GM12878 (cell line): ENCODE data around the gene MOK. TPM values are rescaled to one million over a fixed set of nuclear protein-coding genes. Genes with fewer than 3 reads are reported as not detected.
A peak's percentile ranks its signal among the peaks of the same experiment; 100 is the strongest.

Source experiments
- ATAC-seq: fragments of 200-7000 bp; cut with Tn5 transposase; 3 replicates; pipeline ENCODE4 v1.9.1; 2020; ENCODE audit warnings: mild to moderate bottlenecking, moderate library complexity
- BruUV-seq: library from RNA; stranded (reverse); fragments of 400-500 nt; replicated peaks from 2 replicates; lab custom pipeline; 2021; lab: Mats Ljungman, UMichigan
- CTCF ChIA-PET: fragments of 300-600 bp; sonication (Branson Sonifier 250); formaldehyde crosslinking; extraction: SDS; loops from one replicate; lab custom pipeline; 2021; ENCODE audit warnings: inconsistent platforms; lab: Yijun Ruan, JAX
- POLR2A ChIA-PET: fragments of 350-600 bp; formaldehyde crosslinking; extraction: SDS; loops from one replicate; lab custom pipeline; 2021; ENCODE audit warnings: inconsistent platforms; lab: Charles Lee
- RAD21 ChIA-PET: fragments of 300-600 bp; sonication (Branson Sonifier 250); formaldehyde crosslinking; loops from one replicate; lab custom pipeline; 2023; ENCODE audit warnings: antibody characterized with exemption; ENCODE audit not compliant: unreplicated experiment; lab: Charles Lee
- SMC1A ChIA-PET: fragments of 300-600 bp; sonication (Branson Sonifier 250); formaldehyde crosslinking; loops from one replicate; lab custom pipeline; 2023; ENCODE audit not compliant: unreplicated experiment, uncharacterized antibody; lab: Charles Lee
- DNase-seq: peaks from one replicate; pipeline ENCODE4 v3.0.0-alpha.2; 2011; ENCODE audit warnings: low read depth, low spot score
- FAIRE-seq: peaks from 3 replicates; lab custom pipeline; 2011; peaks lifted over from hg19 to GRCh38; lab: Jason Lieb, UNC
- H2AFZ ChIP-seq: 2 replicates; pipeline ENCODE4 v1.6.0; 2011; ENCODE audit warnings: low read depth, low read length, control low read depth; ENCODE audit not compliant: control insufficient read depth
- H3K27ac ChIP-seq: 2 replicates; pipeline ENCODE4 v1.5.1; 2011; ENCODE audit warnings: control low read depth; ENCODE audit not compliant: control insufficient read depth, insufficient read depth
- H3K27me3 ChIP-seq, 2 experiments: replicated peaks in 1 of 2; 2 replicates each; pipeline versions ENCODE4 v1.6.0 to v1.6.1; 2011; ENCODE audit warnings: low read length in 1 of 2; ENCODE audit not compliant: control insufficient read depth in 2 of 2, insufficient read depth in 2 of 2
- H3K36me3 ChIP-seq, 2 experiments: 2 replicates each; pipeline ENCODE4 v1.5.1; 2011; ENCODE audit warnings: low read length in 1 of 2; ENCODE audit not compliant: control insufficient read depth in 2 of 2, insufficient read depth in 2 of 2
- H3K4me1 ChIP-seq: 2 replicates; pipeline ENCODE4 v1.6.1; 2011; ENCODE audit warnings: mild to moderate bottlenecking, low read length, moderate library complexity, mixed read lengths; ENCODE audit not compliant: control insufficient read depth, insufficient read depth
- H3K4me2 ChIP-seq: 2 replicates; pipeline ENCODE4 v1.6.0; 2011; ENCODE audit warnings: control low read depth; ENCODE audit not compliant: control insufficient read depth, insufficient read depth
- H3K4me3 ChIP-seq: fragments of 200-600 bp; sonication (generic); 2 replicates; pipeline ENCODE4 v1.5.1; 2016
- H3K79me2 ChIP-seq: 2 replicates; pipeline ENCODE4 v1.6.0; 2011; ENCODE audit warnings: low read length; ENCODE audit not compliant: control insufficient read depth, insufficient read depth
- H3K9ac ChIP-seq: 2 replicates; pipeline ENCODE4 v1.8.0; 2011; ENCODE audit warnings: low read length, control low read depth, mixed read lengths; ENCODE audit not compliant: control insufficient read depth, insufficient read depth
- H3K9me3 ChIP-seq: replicated peaks from 3 replicates; pipeline ENCODE4 v1.5.1; 2011; ENCODE audit warnings: mild to moderate bottlenecking, low read length; ENCODE audit not compliant: control insufficient read depth, insufficient read depth
- H4K20me1 ChIP-seq: 2 replicates; pipeline ENCODE4 v1.6.0; 2011; ENCODE audit not compliant: control insufficient read depth, insufficient read depth
- BCL3 ChIP-seq: IDR thresholded peaks from 2 replicates; pipeline ENCODE4 v1.6.1; 2011; ENCODE audit warnings: borderline replicate concordance, low read depth, mild to moderate bottlenecking, moderate library complexity, low read length; ENCODE audit not compliant: insufficient read depth, poor library complexity, severe bottlenecking
- E2F4 ChIP-seq: IDR thresholded peaks from 2 replicates; pipeline ENCODE4 v1.6.1; 2012; ENCODE audit warnings: low read depth, low read length, improper control_type of control experiment
- POU2F2 ChIP-seq: IDR thresholded peaks from 3 replicates; pipeline ENCODE4 v1.6.1; 2011; ENCODE audit warnings: low read depth, mild to moderate bottlenecking, low read length, borderline replicate concordance
- ZNF24 ChIP-seq: fragments of 450-650 bp; IDR thresholded peaks from 2 replicates; pipeline ENCODE4 v1.6.1; 2017; ENCODE audit warnings: antibody characterized with exemption, mild to moderate bottlenecking
- WGBS: methylation state at CpG from one replicate; pipeline ENCODE4 v1.1.6; 2016; ENCODE audit warnings: low lambda C conversion rate; ENCODE audit not compliant: insufficient replicate concordance, insufficient coverage; ENCODE audit errors: missing lambda C conversion rate; 5-methylcytosine and 5-hydroxymethylcytosine counted together
- in situ Hi-C: fragments of 300-500 bp; cut with MboI; formaldehyde crosslinking; loops from 9 replicates; pipeline ENCODE4 v1.14.3; 2018; ENCODE audit warnings: mixed read lengths
- intact Hi-C: fragments of 100-400 bp; cut with micrococcal nuclease; formaldehyde crosslinking; loops from one replicate; pipeline ENCODE4 v1.14.2; 2022; ENCODE audit not compliant: unreplicated experiment
- polyA plus RNA-seq, 11 experiments: library from polyadenylated mRNA; depleted of rRNA in 4 of 11; unstranded in 6 of 11; stranded (reverse) in 5 of 11; fragments of >200 nt; fragmentation: Nextera tagmentation in 4 of 11; fragmentation: Illumina TruSeq in 1 of 11; extraction: Ambion mirVana in 4 of 11; extraction: Trizol in 1 of 11; gene quantifications; 1 replicate in 1 of 11; 2 replicates in 10 of 11; pipeline versions ENCODE4 v1.2.1 to v1.2.3, GENCODE V29; 2011 to 2016; ENCODE audit warnings: inconsistent platforms in 2 of 11, missing spikeins in 2 of 11, low read depth in 1 of 11
- total RNA-seq, 4 experiments: library from RNA; depleted of rRNA in 3 of 4; stranded (reverse); fragments of >200 nt in 3 of 4; fragmentation: Illumina TruSeq in 1 of 4; extraction: Trizol in 1 of 4; gene quantifications; 2 replicates each; pipeline versions ENCODE4 v1.2.1 to v1.2.3, GENCODE V29; 2013 to 2021

The MOK gene
- total and polyA plus RNA-seq, 10 of the 15 experiments (the other 5 are each of a cell fraction or from before 2014, with no cell fraction given), result 0.10 to 3.0 (median 1.4) TPM

GRCh38 chr14:102180248-102180998 is 124.5 kb downstream of the MOK start:
- POLR2A ChIA-PET, result interaction anchor here (0.6 to 1.8 kb wide), 3 partner anchors 12 to 125 kb away, joined by 3 to 6 read pairs (median 3); partner anchors contain the start of gene MOK
- peak overlapping the region; percentile 41 for H3K4me2 ChIP-seq
- no peak overlapping the region for H3K9ac ChIP-seq
- H3K27me3 ChIP-seq, result no peaks in the 10 kb centered on the region
- no peak for TF ChIP-seq ZNF24
- 0 out of 2 replicates have a peak, but pooled peaks have one; percentile 41 for TF ChIP-seq E2F4
- no peak for TF ChIP-seq BCL3
- 0 out of 3 replicates have a peak, but pooled peaks have one; percentile 62 for TF ChIP-seq POU2F2
- TF ChIP-seq, all 136 proteins: peak for 2
- no peaks in the 10 kb centered on the region for H3K9me3 ChIP-seq
- H3K36me3 ChIP-seq, result peaks cover 0 to 5% of the 10 kb centered on the region in 2 experiments; a peak in 2 of 4 replicates
- no TSS peak for BruUV-seq
- in situ Hi-C loops, result no loop called here
- H3K79me2 ChIP-seq, result peaks cover 53% of the 10 kb centered on the region
- no peaks in the 10 kb centered on the region; the same call in 1 of the 2 replicates for H4K20me1 ChIP-seq
- DNase-seq (no peak), FAIRE-seq (no peak), ATAC-seq (peak; percentile 41; the same call in 2 of the 3 replicates)
- intact Hi-C loops, result no loop called here
- CTCF ChIA-PET, result interaction anchor here (1.8 kb wide), 1 partner anchor 35 kb away, joined by 5 read pairs; no protein-coding TSS in a partner anchor
- H3K4me3 ChIP-seq, result no peak overlapping the region
- peak overlapping the region; percentile 20; the same call in 1 of the 2 replicates for H3K27ac ChIP-seq
- H3K4me1 ChIP-seq, result peaks cover 10% of the 10 kb centered on the region
- RAD21 ChIA-PET, result no interaction called here
- WGBS, result 37% methylated on average over 7 of the region's 7 CpGs
- SMC1A ChIA-PET, result interaction anchor here (1.1 to 2.8 kb wide), 5 partner anchors 9 to 38 kb away, joined by 3 to 9 read pairs (median 4); no protein-coding TSS in a partner anchor
- H2AFZ ChIP-seq, result no peak overlapping the region

Other genes starting within 250 kb of the MOK start
- gene HSP90AA1, start 218.1 kb downstream of the MOK start, total RNA-seq (2014; rRNA removed), result 338 and 346 TPM in 2 replicates
- 262 and 271 TPM in 2 replicates for gene HSP90AA1, start 218.1 kb downstream of the MOK start, total RNA-seq (2014; rRNA removed; fragmentation: Illumina TruSeq; extraction: Trizol)
- gene HSP90AA1, start 218.1 kb downstream of the MOK start, total RNA-seq (2021), result 590 and 599 TPM in 2 replicates
- 679 and 903 TPM in 2 replicates for gene HSP90AA1, start 218.1 kb downstream of the MOK start, polyA plus RNA-seq (2011; rRNA removed)
- 1,054 and 1,264 TPM in 2 replicates for gene HSP90AA1, start 218.1 kb downstream of the MOK start, polyA plus RNA-seq (2014; fragmentation: Illumina TruSeq; extraction: Trizol)
- gene HSP90AA1, start 218.1 kb downstream of the MOK start, polyA plus RNA-seq (2014; fragmentation: Nextera tagmentation; extraction: Ambion mirVana), result 100 to 1,000 TPM; 555 to 817 TPM
- 439 and 489 TPM in 2 replicates for gene HSP90AA1, start 218.1 kb downstream of the MOK start, polyA plus RNA-seq (2014; rRNA removed)
- gene HSP90AA1, start 218.1 kb downstream of the MOK start, polyA plus RNA-seq (2016; fragmentation: Nextera tagmentation; extraction: Ambion mirVana), result 1,000 to 10,000 TPM; 1,313 to 1,315 TPM
- 14.6 and 17.5 TPM in 2 replicates for gene WDR20, start 165.3 kb downstream of the MOK start, total RNA-seq (2014; rRNA removed)
- gene WDR20, start 165.3 kb downstream of the MOK start, total RNA-seq (2014; rRNA removed; fragmentation: Illumina TruSeq; extraction: Trizol), result 19.4 and 20.4 TPM in 2 replicates
- 22.7 and 25.7 TPM in 2 replicates for gene WDR20, start 165.3 kb downstream of the MOK start, total RNA-seq (2021)
- gene WDR20, start 165.3 kb downstream of the MOK start, polyA plus RNA-seq (2011; rRNA removed), result 17.0 and 18.1 TPM in 2 replicates
- 18.7 and 19.1 TPM in 2 replicates for gene WDR20, start 165.3 kb downstream of the MOK start, polyA plus RNA-seq (2014; fragmentation: Illumina TruSeq; extraction: Trizol)
- gene WDR20, start 165.3 kb downstream of the MOK start, polyA plus RNA-seq (2014; fragmentation: Nextera tagmentation; extraction: Ambion mirVana), result 10 to 100 TPM in 1 of 2 experiments, 1 to 10 TPM in 1; 9.1 to 13.7 TPM
- gene WDR20, start 165.3 kb downstream of the MOK start, polyA plus RNA-seq (2014; rRNA removed), result 16.6 and 17.8 TPM in 2 replicates
- gene WDR20, start 165.3 kb downstream of the MOK start, polyA plus RNA-seq (2016; fragmentation: Nextera tagmentation; extraction: Ambion mirVana), result 10 to 100 TPM; 24.0 to 25.9 TPM
- 11.9 and 12.1 TPM in 2 replicates for gene ZNF839, start 14.6 kb upstream of the MOK start, total RNA-seq (2014; rRNA removed)
- gene ZNF839, start 14.6 kb upstream of the MOK start, total RNA-seq (2014; rRNA removed; fragmentation: Illumina TruSeq; extraction: Trizol), result 8.0 and 9.3 TPM in 2 replicates
- 11.9 and 13.1 TPM in 2 replicates for gene ZNF839, start 14.6 kb upstream of the MOK start, total RNA-seq (2021)
- 8.0 and 8.1 TPM in 2 replicates for gene ZNF839, start 14.6 kb upstream of the MOK start, polyA plus RNA-seq (2011; rRNA removed)
- gene ZNF839, start 14.6 kb upstream of the MOK start, polyA plus RNA-seq (2014; fragmentation: Illumina TruSeq; extraction: Trizol), result 8.2 and 9.7 TPM in 2 replicates
- gene ZNF839, start 14.6 kb upstream of the MOK start, polyA plus RNA-seq (2014; fragmentation: Nextera tagmentation; extraction: Ambion mirVana), result 1 to 10 TPM; 1.4 to 2.6 TPM
- gene ZNF839, start 14.6 kb upstream of the MOK start, polyA plus RNA-seq (2014; rRNA removed), result 14.4 and 14.7 TPM in 2 replicates
- gene ZNF839, start 14.6 kb upstream of the MOK start, polyA plus RNA-seq (2016; fragmentation: Nextera tagmentation; extraction: Ambion mirVana), result 1 to 10 TPM; 2.6 to 5.6 TPM
- gene CINP, start 57.7 kb upstream of the MOK start, total RNA-seq (2014; rRNA removed), result 42.6 and 45.7 TPM in 2 replicates
- gene CINP, start 57.7 kb upstream of the MOK start, total RNA-seq (2014; rRNA removed; fragmentation: Illumina TruSeq; extraction: Trizol), result 43.5 and 45.4 TPM in 2 replicates
- 44.5 and 45.8 TPM in 2 replicates for gene CINP, start 57.7 kb upstream of the MOK start, total RNA-seq (2021)
- gene CINP, start 57.7 kb upstream of the MOK start, polyA plus RNA-seq (2011; rRNA removed), result 53.5 and 62.0 TPM in 2 replicates
- 56.4 and 59.3 TPM in 2 replicates for gene CINP, start 57.7 kb upstream of the MOK start, polyA plus RNA-seq (2014; fragmentation: Illumina TruSeq; extraction: Trizol)
- 10 to 100 TPM; 47.9 to 52.6 TPM for gene CINP, start 57.7 kb upstream of the MOK start, polyA plus RNA-seq (2014; fragmentation: Nextera tagmentation; extraction: Ambion mirVana)
- gene CINP, start 57.7 kb upstream of the MOK start, polyA plus RNA-seq (2014; rRNA removed), result 50.8 and 53.1 TPM in 2 replicates
- 10 to 100 TPM; 70.1 to 73.3 TPM for gene CINP, start 57.7 kb upstream of the MOK start, polyA plus RNA-seq (2016; fragmentation: Nextera tagmentation; extraction: Ambion mirVana)
- gene TECPR2, start 57.8 kb upstream of the MOK start, total RNA-seq (2014; rRNA removed), result 3.2 and 5.8 TPM in 2 replicates
- gene TECPR2, start 57.8 kb upstream of the MOK start, total RNA-seq (2014; rRNA removed; fragmentation: Illumina TruSeq; extraction: Trizol), result 2.5 and 3.0 TPM in 2 replicates
- gene TECPR2, start 57.8 kb upstream of the MOK start, total RNA-seq (2021), result 8.1 and 10.0 TPM in 2 replicates
- gene TECPR2, start 57.8 kb upstream of the MOK start, polyA plus RNA-seq (2011; rRNA removed), result 1.6 and 1.8 TPM in 2 replicates
- gene TECPR2, start 57.8 kb upstream of the MOK start, polyA plus RNA-seq (2014; fragmentation: Illumina TruSeq; extraction: Trizol), result 2.5 and 2.8 TPM in 2 replicates
- under 1 TPM; 0.15 to 0.26 TPM for gene TECPR2, start 57.8 kb upstream of the MOK start, polyA plus RNA-seq (2014; fragmentation: Nextera tagmentation; extraction: Ambion mirVana)
- 3.8 and 5.3 TPM in 2 replicates for gene TECPR2, start 57.8 kb upstream of the MOK start, polyA plus RNA-seq (2014; rRNA removed)
- gene TECPR2, start 57.8 kb upstream of the MOK start, polyA plus RNA-seq (2016; fragmentation: Nextera tagmentation; extraction: Ambion mirVana), result 1 to 10 TPM; 3.2 to 4.2 TPM
- gene ANKRD9, start 204.6 kb upstream of the MOK start, total RNA-seq (2014; rRNA removed), result 1.8 and 3.3 TPM in 2 replicates
- 0.54 and 0.78 TPM in 2 replicates for gene ANKRD9, start 204.6 kb upstream of the MOK start, total RNA-seq (2014; rRNA removed; fragmentation: Illumina TruSeq; extraction: Trizol)
- 3.6 and 4.4 TPM in 2 replicates for gene ANKRD9, start 204.6 kb upstream of the MOK start, total RNA-seq (2021)
- 0.33 and 0.43 TPM in 2 replicates for gene ANKRD9, start 204.6 kb upstream of the MOK start, polyA plus RNA-seq (2011; rRNA removed)
- 0.30 and 0.43 TPM in 2 replicates for gene ANKRD9, start 204.6 kb upstream of the MOK start, polyA plus RNA-seq (2014; fragmentation: Illumina TruSeq; extraction: Trizol)
- gene ANKRD9, start 204.6 kb upstream of the MOK start, polyA plus RNA-seq (2014; fragmentation: Nextera tagmentation; extraction: Ambion mirVana), result under 1 TPM; 0.03 to 0.04 TPM
- 3.2 and 3.4 TPM in 2 replicates for gene ANKRD9, start 204.6 kb upstream of the MOK start, polyA plus RNA-seq (2014; rRNA removed)
- gene ANKRD9, start 204.6 kb upstream of the MOK start, polyA plus RNA-seq (2016; fragmentation: Nextera tagmentation; extraction: Ambion mirVana), result under 1 TPM; 0.44 to 0.74 TPM